Spinal cord (tissue), 10 donors: ENCODE data around the gene NUP210. TPM values are rescaled to one million over a fixed set of nuclear protein-coding genes. Genes with fewer than 3 reads are reported as not detected.
A peak's percentile ranks its signal among the peaks of the same experiment; 100 is the strongest.

Source experiments
- DNase-seq, 6 donors: peaks; one replicate each; pipeline versions ENCODE4 v3.0.0 to v3.0.0-alpha.2; 2013 to 2015; ENCODE audit warnings: low spot score in 6 of 6, low read depth in 4 of 6
- H3K27ac ChIP-seq: one replicate; pipeline ENCODE4 v1.5.1; 2013; ENCODE audit warnings: low read depth, low read length, control low read depth
- H3K27me3 ChIP-seq: one replicate; pipeline ENCODE4 v1.6.1; 2013; ENCODE audit warnings: low read length; ENCODE audit not compliant: control insufficient read depth, insufficient read depth
- H3K36me3 ChIP-seq: one replicate; pipeline ENCODE4 v1.6.1; 2013; ENCODE audit warnings: low read length; ENCODE audit not compliant: control insufficient read depth, insufficient read depth
- H3K4me1 ChIP-seq: one replicate; pipeline ENCODE4 v1.6.1; 2013; ENCODE audit warnings: low read length; ENCODE audit not compliant: control insufficient read depth, insufficient read depth
- H3K4me3 ChIP-seq: one replicate; pipeline ENCODE4 v1.5.1; 2013; ENCODE audit warnings: low read depth, low read length, control low read depth
- H3K9me3 ChIP-seq: one replicate; pipeline ENCODE4 v1.6.1; 2013; ENCODE audit warnings: low read length; ENCODE audit not compliant: control insufficient read depth, insufficient read depth
- WGBS: methylation state at CpG from one replicate; pipeline ENCODE4 v1.1.5; 2013; ENCODE audit warnings: missing lambda C conversion rate; ENCODE audit not compliant: insufficient coverage; 5-methylcytosine and 5-hydroxymethylcytosine counted together
- polyA plus RNA-seq, 2 donors: library from polyadenylated mRNA; unstranded; fragments of 120-200 nt; gene quantifications; one replicate each; pipeline ENCODE4 v1.2.1, GENCODE V29; 2013; ENCODE audit not compliant: insufficient read length in 2 of 2
- total RNA-seq, 2 donors: library from RNA; depleted of rRNA in 1 of 2; stranded (reverse); fragments of 120-200 nt in 1 of 2; fragments of >200 nt in 1 of 2; gene quantifications; one replicate each; pipeline versions ENCODE4 v1.2.3 to v1.2.4, GENCODE V29; 2013 to 2014
- donor health status: healthy.

NUP210 gene
- total and polyA plus RNA-seq, 4 donors, result 9.6 to 19.2 (median 13.1) TPM

GRCh38 chr3:13308380-13308801 is 111.7 kb downstream of the NUP210 start:
- Histone ChIP-seq H3K27me3 (no peaks in the 10 kb centered on the region), H3K4me1 (peaks cover 7% of the 10 kb centered on the region), H3K4me3 (no peak overlapping the region), H3K9me3 (no peaks in the 10 kb centered on the region), H3K36me3 (no peaks in the 10 kb centered on the region), H3K27ac (no peak overlapping the region)
- peak; percentile 17 to 81 (median 44) for DNase-seq
- WGBS, result 17% methylated on average over 5 of the region's 6 CpGs

GRCh38 chr3:13307041-13307440 is 113.1 kb downstream of the NUP210 start:
- Histone ChIP-seq H3K36me3 (no peaks in the 10 kb centered on the region), H3K4me1 (peaks cover 7% of the 10 kb centered on the region), H3K27ac (no peak overlapping the region), H3K4me3 (no peak overlapping the region), H3K9me3 (no peaks in the 10 kb centered on the region), H3K27me3 (no peaks in the 10 kb centered on the region)
- no peak for DNase-seq
- 77% methylated on average over 7 of the region's 11 CpGs for WGBS

GRCh38 chr3:13305623-13306022 is 114.5 kb downstream of the NUP210 start:
- WGBS, result 74% methylated on average over 4 of the region's 4 CpGs
- no peaks in the 10 kb centered on the region for H3K27me3 ChIP-seq
- H3K4me1 ChIP-seq, result peaks cover 10% of the 10 kb centered on the region
- H3K36me3 ChIP-seq, result no peaks in the 10 kb centered on the region
- H3K9me3 ChIP-seq, result no peaks in the 10 kb centered on the region
- H3K27ac ChIP-seq, result no peak overlapping the region
- no peak for DNase-seq
- H3K4me3 ChIP-seq, result no peak overlapping the region

GRCh38 chr3:13303410-13303809 is 116.7 kb downstream of the NUP210 start:
- Histone ChIP-seq H3K9me3 (no peaks in the 10 kb centered on the region), H3K27me3 (no peaks in the 10 kb centered on the region), H3K27ac (no peak overlapping the region), H3K36me3 (no peaks in the 10 kb centered on the region), H3K4me3 (no peak overlapping the region), H3K4me1 (peaks cover 7% of the 10 kb centered on the region)
- 84% methylated on average over 4 of the region's 6 CpGs for WGBS
- DNase-seq, result no peak

GRCh38 chr3:13301286-13301987 is 118.7 kb downstream of the NUP210 start:
- H3K9me3 ChIP-seq, result no peaks in the 10 kb centered on the region
- H3K36me3 ChIP-seq, result no peaks in the 10 kb centered on the region
- peak in 2 of 6 donors; percentile 32 to 59 for DNase-seq
- H3K27ac ChIP-seq, result no peak overlapping the region
- H3K27me3 ChIP-seq, result no peaks in the 10 kb centered on the region
- peaks cover 3% of the 10 kb centered on the region for H3K4me1 ChIP-seq
- WGBS, result 34% methylated on average over 8 of the region's 14 CpGs
- H3K4me3 ChIP-seq, result no peak overlapping the region

GRCh38 chr3:13300546-13301285 is 119.4 kb downstream of the NUP210 start:
- H3K4me1 ChIP-seq, result peaks cover 3% of the 10 kb centered on the region
- H3K36me3 ChIP-seq, result no peaks in the 10 kb centered on the region
- DNase-seq, result peak in 1 of 6 donors; percentile 38
- no peak overlapping the region for H3K4me3 ChIP-seq
- H3K27me3 ChIP-seq, result no peaks in the 10 kb centered on the region
- H3K27ac ChIP-seq, result no peak overlapping the region
- WGBS, result 84% methylated on average over 3 of the region's 5 CpGs
- H3K9me3 ChIP-seq, result no peaks in the 10 kb centered on the region

- peaks cover 3% of the 10 kb centered on the region for H3K4me1 ChIP-seq
- H3K36me3 ChIP-seq, result no peaks in the 10 kb centered on the region
- no peak overlapping the region for H3K27ac ChIP-seq
- H3K4me3 ChIP-seq, result no peak overlapping the region
- WGBS, result 94% methylated on average over 6 of the region's 7 CpGs
- DNase-seq, result no peak
- H3K9me3 ChIP-seq, result no peaks in the 10 kb centered on the region
- H3K27me3 ChIP-seq, result no peaks in the 10 kb centered on the region
Observed at GRCh38 chr3:13299531-13300155, 120.5 kb downstream of the NUP210 start.

- H3K4me1 ChIP-seq, result peaks cover 2% of the 10 kb centered on the region
- 48% methylated on average over 6 of the region's 6 CpGs for WGBS
- no peak overlapping the region for H3K27ac ChIP-seq
- DNase-seq, result peak in 1 of 6 donors; percentile 78
- H3K27me3 ChIP-seq, result no peaks in the 10 kb centered on the region
- no peaks in the 10 kb centered on the region for H3K36me3 ChIP-seq
- H3K4me3 ChIP-seq, result no peak overlapping the region
- no peaks in the 10 kb centered on the region for H3K9me3 ChIP-seq
Observed at GRCh38 chr3:13296662-13297061, 123.5 kb downstream of the NUP210 start.

- DNase-seq, result no peak
- H3K27ac ChIP-seq, result no peak overlapping the region
- WGBS, result 91% methylated on average over 14 of the region's 18 CpGs
- no peak overlapping the region for H3K4me3 ChIP-seq
- H3K4me1 ChIP-seq, result no peaks in the 10 kb centered on the region
- H3K9me3 ChIP-seq, result no peaks in the 10 kb centered on the region
- no peaks in the 10 kb centered on the region for H3K36me3 ChIP-seq
- H3K27me3 ChIP-seq, result no peaks in the 10 kb centered on the region
Observed at GRCh38 chr3:13294442-13295351, 125.4 kb downstream of the NUP210 start.
